ENCODE results near the gene THPO.

DNA sequence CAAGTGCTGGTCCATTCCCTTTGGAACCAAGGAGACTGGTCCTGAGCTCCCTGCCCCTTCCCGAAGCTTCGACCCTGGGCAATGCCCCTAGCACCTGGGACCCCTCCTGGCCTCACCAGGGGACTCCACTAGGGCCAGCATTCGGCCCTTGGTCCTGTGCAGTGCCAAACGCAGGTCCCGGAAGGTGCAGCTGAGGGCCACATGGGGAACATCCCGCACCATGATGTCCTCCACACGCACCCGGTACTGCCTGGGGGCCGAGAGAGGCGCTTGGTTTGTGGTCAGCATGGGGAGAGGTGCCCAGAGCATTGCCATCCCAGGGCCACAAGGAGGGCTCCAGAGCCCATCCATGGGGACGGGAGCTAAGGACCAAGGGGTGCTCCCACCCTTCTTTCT is 24.5 kb downstream of the THPO start:
- TF ChIP-seq ZNF416 (CRISPR knock-in tag; IDR thresholded peaks at IDR 0.05) = no peak
- no peak for TF ChIP-seq ZBTB21 (CRISPR knock-in tag; IDR thresholded peaks at IDR 0.05; ENCODE audit: borderline replicate concordance)
- TF ChIP-seq SP1 (CRISPR knock-in tag; conservative IDR thresholded peaks at IDR 0.05) = no peak
- TF ChIP-seq, protein P1, sequence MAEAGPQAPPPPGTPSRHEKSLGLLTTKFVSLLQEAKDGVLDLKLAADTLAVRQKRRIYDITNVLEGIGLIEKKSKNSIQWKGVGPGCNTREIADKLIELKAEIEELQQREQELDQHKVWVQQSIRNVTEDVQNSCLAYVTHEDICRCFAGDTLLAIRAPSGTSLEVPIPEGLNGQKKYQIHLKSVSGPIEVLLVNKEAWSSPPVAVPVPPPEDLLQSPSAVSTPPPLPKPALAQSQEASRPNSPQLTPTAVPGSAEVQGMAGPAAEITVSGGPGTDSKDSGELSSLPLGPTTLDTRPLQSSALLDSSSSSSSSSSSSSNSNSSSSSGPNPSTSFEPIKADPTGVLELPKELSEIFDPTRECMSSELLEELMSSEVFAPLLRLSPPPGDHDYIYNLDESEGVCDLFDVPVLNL (CRISPR knock-in tag; IDR thresholded peaks at IDR 0.05; ENCODE audit: borderline replicate concordance, low read depth) = no peak
- no peak for TF ChIP-seq ZNF219 (CRISPR knock-in tag; IDR thresholded peaks at IDR 0.05; ENCODE audit: borderline replicate concordance)
